H1 (cell line): Measurements from ENCODE around the gene ARSA. TPM values are rescaled to one million over a fixed set of nuclear protein-coding genes. Genes with fewer than 3 reads are reported as not detected.

Experiments used
- CTCF ChIA-PET: fragments of 300-600 bp; sonication (Branson Sonifier 250); formaldehyde crosslinking; loops from one replicate; lab custom pipeline; 2021; ENCODE audit not compliant: partially characterized antibody; lab: Charles Lee
- POLR2A ChIA-PET: fragments of 300-600 bp; sonication (Branson Sonifier 250); formaldehyde crosslinking; loops from one replicate; lab custom pipeline; 2021; ENCODE audit warnings: inconsistent platforms; ENCODE audit not compliant: partially characterized antibody; lab: Charles Lee
- DNase-seq, 2 experiments: peaks; one replicate each; pipeline versions ENCODE4 v3.0.0 to v3.0.0-alpha.2; 2010 to 2022; ENCODE audit warnings: low spot score in 2 of 2, low read depth in 1 of 2, mixed read lengths in 1 of 2
- FAIRE-seq: peaks from 2 replicates; lab custom pipeline; 2011; peaks lifted over from hg19 to GRCh38; lab: Jason Lieb, UNC
- H2AFZ ChIP-seq: 2 replicates; pipeline ENCODE4 v1.8.1; 2012; ENCODE audit warnings: low read length, inconsistent platforms
- H2AK5ac ChIP-seq: 2 replicates; pipeline ENCODE4 v1.6.1; 2013; ENCODE audit warnings: low read depth, low read length
- H2BK120ac ChIP-seq: replicated peaks from 2 replicates; pipeline ENCODE3; 2013; ENCODE audit warnings: low read depth, low read length, inconsistent platforms
- H2BK12ac ChIP-seq: 2 replicates; pipeline ENCODE4 v1.6.1; 2013; ENCODE audit warnings: low read depth, low read length
- H2BK15ac ChIP-seq: 2 replicates; pipeline ENCODE4 v1.6.1; 2013; ENCODE audit warnings: low read length
- H2BK20ac ChIP-seq: 2 replicates; pipeline ENCODE4 v1.6.1; 2013; ENCODE audit warnings: low read length
- H2BK5ac ChIP-seq: 2 replicates; pipeline ENCODE4 v1.6.1; 2013; ENCODE audit warnings: low read depth, low read length
- H3K14ac ChIP-seq: 2 replicates; pipeline ENCODE4 v1.6.1; 2013; ENCODE audit warnings: inconsistent platforms; ENCODE audit not compliant: insufficient read length
- H3K18ac ChIP-seq: 2 replicates; pipeline ENCODE4 v1.6.1; 2013; ENCODE audit warnings: low read length; ENCODE audit errors: extremely low read depth
- H3K23ac ChIP-seq: 2 replicates; pipeline ENCODE4 v1.6.1; 2013; ENCODE audit warnings: inconsistent platforms; ENCODE audit not compliant: insufficient read length
- H3K23me2 ChIP-seq: 2 replicates; pipeline ENCODE4 v1.6.1; 2013; ENCODE audit warnings: low read depth, low read length
- H3K27ac ChIP-seq: 2 replicates; pipeline ENCODE4 v1.6.1; 2011; ENCODE audit warnings: low read depth, low read length, inconsistent platforms
- H3K27me3 ChIP-seq, 4 experiments: replicated peaks in 1 of 4; 1 replicate in 1 of 4; 2 replicates in 3 of 4; pipeline versions ENCODE4 v1.6.1 to v1.8.1; 2011 to 2013; ENCODE audit warnings: low read length in 3 of 4, mild to moderate bottlenecking in 3 of 4, inconsistent platforms in 2 of 4, mixed read lengths in 2 of 4, moderate library complexity in 1 of 4; ENCODE audit not compliant: control insufficient read depth in 3 of 4, insufficient read depth in 3 of 4; ENCODE audit errors: extremely low read depth in 1 of 4
- H3K36me3 ChIP-seq, 4 experiments: 2 replicates each; pipeline versions ENCODE4 v1.6.1 to v1.8.1; 2011 to 2013; ENCODE audit warnings: mild to moderate bottlenecking in 4 of 4, low read length in 3 of 4, moderate library complexity in 2 of 4, control low read depth in 1 of 4, inconsistent platforms in 1 of 4; ENCODE audit not compliant: insufficient read depth in 4 of 4, control insufficient read depth in 2 of 4
- H3K4ac ChIP-seq: replicated peaks from 2 replicates; pipeline ENCODE3; 2013; ENCODE audit warnings: low read length, low read depth, mixed read lengths, inconsistent platforms; ENCODE audit not compliant: insufficient read length
- H3K4me1 ChIP-seq, 4 experiments: replicated peaks in 1 of 4; 1 replicate in 1 of 4; 2 replicates in 3 of 4; pipeline versions ENCODE4 v1.6.1 to v1.8.1; 2011 to 2013; ENCODE audit warnings: low read length in 3 of 4, inconsistent platforms in 2 of 4, mixed read lengths in 1 of 4; ENCODE audit not compliant: insufficient read depth in 4 of 4, control insufficient read depth in 3 of 4
- H3K4me2 ChIP-seq, 2 experiments: 2 replicates each; pipeline versions ENCODE4 v1.6.1 to v1.8.1; 2011 to 2013; ENCODE audit warnings: low read depth in 2 of 2, low read length in 2 of 2, control low read depth in 1 of 2, inconsistent platforms in 1 of 2, mild to moderate bottlenecking in 1 of 2; ENCODE audit not compliant: insufficient read depth in 1 of 2
- H3K4me3 ChIP-seq, 4 experiments: fragments of 200-600, 300-600 bp in 1 of 4; sonication (generic), shearing (Covaris generic), sonication (Bioruptor Twin) in 1 of 4; 2 replicates each; pipeline versions ENCODE4 v1.5.1 to v1.8.1; 2011 to 2016; ENCODE audit warnings: low read length in 4 of 4, low read depth in 3 of 4, control low read depth in 2 of 4, inconsistent platforms in 2 of 4, mild to moderate bottlenecking in 2 of 4, mixed read lengths in 1 of 4, moderate library complexity in 1 of 4; ENCODE audit not compliant: insufficient read depth in 2 of 4; ENCODE audit errors: extremely low read depth in 1 of 4
- H3K56ac ChIP-seq: replicated peaks from 2 replicates; pipeline ENCODE3; 2013; ENCODE audit warnings: low read depth, mild to moderate bottlenecking, mixed read lengths, low read length, inconsistent platforms; ENCODE audit not compliant: insufficient read length
- H3K79me1 ChIP-seq: 2 replicates; pipeline ENCODE4 v1.6.1; 2013; ENCODE audit warnings: low read depth, low read length, control low read depth
- H3K79me2 ChIP-seq, 2 experiments: 2 replicates each; pipeline versions ENCODE4 v1.6.1 to v1.8.1; 2012 to 2013; ENCODE audit warnings: low read length in 2 of 2, mild to moderate bottlenecking in 2 of 2, inconsistent platforms in 1 of 2; ENCODE audit not compliant: insufficient read depth in 2 of 2, control insufficient read depth in 1 of 2
- H3K9ac ChIP-seq, 4 experiments: replicated peaks in 1 of 4; 1 replicate in 1 of 4; 2 replicates in 3 of 4; pipeline versions ENCODE4 v1.6.1 to v1.8.1; 2011 to 2013; ENCODE audit warnings: low read depth in 3 of 4, low read length in 3 of 4, control low read depth in 2 of 4, mild to moderate bottlenecking in 2 of 4, moderate library complexity in 2 of 4, inconsistent platforms in 1 of 4; ENCODE audit errors: extremely low read depth in 1 of 4
- H3K9me3 ChIP-seq, 2 experiments: 2 replicates each; pipeline versions ENCODE4 v1.6.1 to v1.8.1; 2012 to 2013; ENCODE audit warnings: mild to moderate bottlenecking in 2 of 2, moderate library complexity in 2 of 2, control low read depth in 1 of 2, inconsistent platforms in 1 of 2, low read depth in 1 of 2, low read length in 1 of 2, mixed read lengths in 1 of 2; ENCODE audit not compliant: insufficient read depth in 2 of 2
- H4K20me1 ChIP-seq, 2 experiments: replicated peaks in 1 of 2; 2 replicates each; pipeline versions ENCODE3 to v1.8.1; 2011 to 2013; ENCODE audit warnings: inconsistent platforms in 2 of 2, low read length in 2 of 2, mild to moderate bottlenecking in 1 of 2; ENCODE audit not compliant: insufficient read depth in 2 of 2, control insufficient read depth in 1 of 2
- H4K5ac ChIP-seq: 2 replicates; pipeline ENCODE4 v1.6.1; 2013; ENCODE audit warnings: low read length, low read depth, mixed read lengths, inconsistent platforms; ENCODE audit not compliant: insufficient read length
- H4K8ac ChIP-seq: 2 replicates; pipeline ENCODE4 v1.8.0; 2013; ENCODE audit warnings: mild to moderate bottlenecking, moderate library complexity, low read length, inconsistent platforms; ENCODE audit not compliant: insufficient read depth; ENCODE audit errors: extremely low read depth
- H4K91ac ChIP-seq: replicated peaks from 2 replicates; pipeline ENCODE3; 2013; ENCODE audit warnings: low read length, mixed read lengths, inconsistent platforms; ENCODE audit not compliant: insufficient read length
- BCL11A ChIP-seq, 2 experiments: IDR thresholded peaks; one replicate each; pipeline ENCODE4 v1.6.1; 2011; ENCODE audit warnings: low read depth in 2 of 2, low read length in 2 of 2, mild to moderate bottlenecking in 2 of 2
- CEBPB ChIP-seq: IDR thresholded peaks from 2 replicates; pipeline ENCODE4 v1.6.1; 2012; ENCODE audit warnings: low read depth, low read length
- EP300 ChIP-seq, 2 experiments: IDR thresholded peaks; 1 replicate in 1 of 2; 2 replicates in 1 of 2; pipeline ENCODE4 v1.6.1; 2011 to 2012; ENCODE audit warnings: low read depth in 2 of 2, low read length in 2 of 2, mild to moderate bottlenecking in 2 of 2, borderline replicate concordance in 1 of 2, inconsistent platforms in 1 of 2, moderate library complexity in 1 of 2
- GTF2F1 ChIP-seq: IDR thresholded peaks from 2 replicates; pipeline ENCODE4 v1.6.1; 2012; ENCODE audit warnings: low read depth, low read length, improper control_type of control experiment, borderline replicate concordance
- MAFK ChIP-seq: IDR thresholded peaks from 2 replicates; pipeline ENCODE4 v1.6.1; 2012; ENCODE audit warnings: low read depth, mild to moderate bottlenecking, improper control_type of control experiment, low read length
- SAP30 ChIP-seq: fragments of 300-600 bp; sonication (generic); IDR thresholded peaks from 2 replicates; pipeline ENCODE4 v1.7.1; 2012; ENCODE audit warnings: low read length, moderate library complexity, mild to moderate bottlenecking, inconsistent platforms; ENCODE audit not compliant: insufficient read depth, insufficient replicate concordance
- WGBS, 2 experiments: shearing (Covaris generic) in 1 of 2; methylation state at CpG; one replicate each; pipeline versions ENCODE4 v1.1.6 to v1.1.7; 2013 to 2015; ENCODE audit warnings: low lambda C conversion rate in 2 of 2, mixed read lengths in 2 of 2, inconsistent platforms in 1 of 2, low coverage in 1 of 2, missing lambda C conversion rate in 1 of 2; ENCODE audit not compliant: insufficient replicate concordance in 2 of 2, insufficient coverage in 1 of 2, insufficient read length in 1 of 2; ENCODE audit errors: extremely low coverage in 1 of 2, missing lambda C conversion rate in 1 of 2; 5-methylcytosine and 5-hydroxymethylcytosine counted together
- polyA plus RNA-seq, 7 experiments: library from polyadenylated mRNA; depleted of rRNA in 3 of 7; stranded (reverse) in 5 of 7; unstranded in 2 of 7; fragments of >200 nt in 5 of 7; fragments of 200-250 nt in 2 of 7; gene quantifications; 1 replicate in 5 of 7; 2 replicates in 1 of 7; 4 replicates in 1 of 7; pipeline versions ENCODE4 v1.2.1 to v1.2.3, GENCODE V29; 2011 to 2013; ENCODE audit warnings: missing spikeins in 2 of 7, mixed read lengths in 2 of 7
- total RNA-seq: library from RNA; stranded (reverse); fragmentation: NEBNext Ultra II Directional; extraction: Animal tissue kit (Norgen Biotek cat#: 25700); gene quantifications from 2 replicates; pipeline ENCODE4 v1.2.1, GENCODE V29; 2021

ARSA gene
- total and polyA plus RNA-seq, 2 of the 8 experiments (the other 6 are each of a cell fraction or from before 2014, with no cell fraction given): 9.8 to 10.1 TPM

DNA sequence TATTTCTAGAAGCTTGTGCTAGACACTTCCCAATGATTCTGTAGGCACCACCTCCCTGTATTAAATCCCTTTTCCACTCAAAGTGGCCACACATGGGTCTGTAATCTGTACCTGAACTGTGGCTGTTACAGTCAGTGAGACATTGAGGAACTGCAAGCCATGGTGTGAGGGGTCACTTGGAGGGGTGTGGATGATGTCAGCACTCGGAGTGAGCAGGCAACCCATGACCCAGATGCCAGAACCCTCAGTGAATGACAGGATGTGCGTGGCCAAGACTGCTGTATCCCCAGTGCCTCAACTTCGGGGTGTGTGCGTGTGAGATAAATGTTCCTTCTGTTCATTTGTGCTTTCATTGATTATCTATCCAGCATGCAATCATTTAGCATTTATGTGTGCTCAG, 30.0 kb upstream of the ARSA start:
- Histone ChIP-seq H3K9me3 (no peaks in the 10 kb centered on the region), H4K91ac (no peak overlapping the region), H3K27ac (no peak overlapping the region), H3K4ac (no peak overlapping the region), H3K4me2 (no peak overlapping the region), H3K79me2 (no peaks in the 10 kb centered on the region), H3K18ac (no peak overlapping the region), H2BK120ac (no peak overlapping the region), H3K56ac (no peak overlapping the region), H2AK5ac (no peak overlapping the region), H3K9ac (no peak overlapping the region), H3K79me1 (no peaks in the 10 kb centered on the region), H4K8ac (no peak overlapping the region), H3K27me3 (peaks cover 0 to 24% (median 9%) of the 10 kb centered on the region in 4 experiments; a peak in 6 of 7 replicates), H3K36me3 (no peaks in the 10 kb centered on the region), H2BK12ac (no peak overlapping the region), H3K4me1 (no peaks in the 10 kb centered on the region; a peak in 1 of 7 replicates), H2BK20ac (no peak overlapping the region), H4K5ac (no peak overlapping the region), H4K20me1 (no peaks in the 10 kb centered on the region), H3K4me3 (no peak overlapping the region), H3K23me2 (no peaks in the 10 kb centered on the region; the same call in 1 of the 2 replicates), H3K14ac (no peak overlapping the region), H3K23ac (no peak overlapping the region), H2BK15ac (no peak overlapping the region), H2BK5ac (no peak overlapping the region), H2AFZ (no peak overlapping the region)
- DNase-seq (no peak), FAIRE-seq (no peak)
- 93% methylated on average over 4 of the region's 4 CpGs; no CpG with 5 or more reads in 1 of the 2 experiments for WGBS, 2 experiments
- ChIA-PET CTCF (no interaction called here), POLR2A (interaction anchor here (2.2 kb wide), 1 partner anchor 15 kb away, joined by 8 read pairs; no protein-coding TSS in a partner anchor)
- TF ChIP-seq MAFK: no peak
- TF ChIP-seq BCL11A (IDR thresholded peaks at IDR 0.05; ENCODE audit: low read depth in 2 of 2, low read length in 2 of 2): no peak
- TF ChIP-seq GTF2F1: no peak
- TF ChIP-seq SAP30: no peak
- TF ChIP-seq EP300 (IDR thresholded peaks at IDR 0.05; ENCODE audit: borderline replicate concordance in 1 of 2, low read depth in 2 of 2, low read length in 2 of 2): no peak
- TF ChIP-seq CEBPB: no peak
